Activated CD8-positive, alpha-beta memory T cell treated with anti-CD3 and anti-CD28 coated beads, Interleukin-2, amount 10 ng/mL, durations not matched to agents 7 days and 5 days (primary cell): Measurements from ENCODE around the gene NCCRP1. TPM values are rescaled to one million over a fixed set of nuclear protein-coding genes. Genes with fewer than 3 reads are reported as not detected.

ENCODE experiments used
- ATAC-seq: fragments of 150-1000 bp; cut with Tn5 transposase; one replicate; pipeline ENCODE4 v1.10.0; 2021; ENCODE audit warnings: moderate library complexity
- CTCF ChIA-PET: fragments of 350-600 bp; sonication (Branson Sonifier 250); formaldehyde crosslinking; loops from one replicate; lab custom pipeline; 2021; ENCODE audit warnings: antibody characterized with exemption; lab: Charles Lee
- DNase-seq: peaks from one replicate; pipeline ENCODE4 v3.0.0-alpha.2; 2020
- H3K27ac Mint-ChIP-seq: one replicate; pipeline ENCODE4 v1.8.0; 2021; ENCODE audit warnings: mild to moderate bottlenecking, mixed read lengths
- H3K27me3 Mint-ChIP-seq: one replicate; pipeline ENCODE4 v1.8.0; 2021; ENCODE audit warnings: mixed read lengths
- H3K36me3 Mint-ChIP-seq: one replicate; pipeline ENCODE4 v1.8.0; 2021; ENCODE audit warnings: mild to moderate bottlenecking, mixed read lengths
- H3K4me1 Mint-ChIP-seq: one replicate; pipeline ENCODE4 v1.8.0; 2021; ENCODE audit warnings: mixed read lengths
- H3K4me3 Mint-ChIP-seq: one replicate; pipeline ENCODE4 v1.8.0; 2021; ENCODE audit warnings: mild to moderate bottlenecking, moderate library complexity, mixed read lengths
- H3K9me3 Mint-ChIP-seq: one replicate; pipeline ENCODE4 v1.8.0; 2022; ENCODE audit warnings: low read depth, mixed read lengths
- total RNA-seq, 2 experiments: library from RNA; stranded (reverse); gene quantifications; one replicate each; pipeline ENCODE4 v1.2.3, GENCODE V29; 2021

Gene NCCRP1
- total RNA-seq, 2 experiments from 2014 or later, result not detected

DNA sequence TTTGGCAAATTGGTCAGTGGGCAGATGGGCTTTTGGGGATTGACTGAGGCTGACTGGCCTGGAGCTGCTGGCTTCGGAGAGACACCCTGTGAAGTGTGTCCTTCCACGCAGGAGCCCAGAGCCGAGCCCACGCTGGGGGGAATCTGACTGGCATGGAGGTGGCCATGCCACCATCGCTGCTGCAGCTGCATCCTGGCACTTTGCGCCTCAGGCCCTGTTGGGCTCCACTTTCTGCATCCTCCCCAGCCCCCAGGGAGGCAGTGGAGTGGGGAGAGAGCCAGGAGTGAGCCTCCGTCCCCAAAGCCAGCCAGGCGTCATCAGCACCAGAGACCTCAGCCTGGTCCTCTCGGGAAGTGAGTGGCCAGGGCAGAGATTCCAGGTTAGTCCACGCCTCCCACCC is 17.0 kb upstream of the NCCRP1 start:
- no peaks in the 10 kb centered on the region for H3K36me3 Mint-ChIP-seq
- DNase-seq, result no peak
- no peak for ATAC-seq
- H3K4me1 Mint-ChIP-seq, result no peaks in the 10 kb centered on the region
- no peak overlapping the region for H3K27ac Mint-ChIP-seq
- no peak overlapping the region for H3K4me3 Mint-ChIP-seq
- H3K27me3 Mint-ChIP-seq, result no peaks in the 10 kb centered on the region
- H3K9me3 Mint-ChIP-seq, result no peaks in the 10 kb centered on the region
- CTCF ChIA-PET, result no interaction called here

GRCh38 chr19:39180749-39181148 is 16.0 kb upstream of the NCCRP1 start:
- DNase-seq (no peak), ATAC-seq (no peak)
- Mint-ChIP-seq H3K27ac (no peak overlapping the region), H3K36me3 (no peaks in the 10 kb centered on the region), H3K4me1 (no peaks in the 10 kb centered on the region), H3K27me3 (no peaks in the 10 kb centered on the region), H3K4me3 (no peak overlapping the region), H3K9me3 (no peaks in the 10 kb centered on the region)
- CTCF ChIA-PET, result no interaction called here

GRCh38 chr19:39181500-39182173 is 15.1 kb upstream of the NCCRP1 start:
- Mint-ChIP-seq H3K4me3 (no peak overlapping the region), H3K27me3 (no peaks in the 10 kb centered on the region), H3K36me3 (no peaks in the 10 kb centered on the region), H3K4me1 (no peaks in the 10 kb centered on the region), H3K27ac (no peak overlapping the region), H3K9me3 (no peaks in the 10 kb centered on the region)
- DNase-seq (no peak), ATAC-seq (no peak)
- CTCF ChIA-PET, result no interaction called here

GRCh38 chr19:39182174-39182505 is 14.6 kb upstream of the NCCRP1 start:
- DNase-seq, result no peak
- H3K4me1 Mint-ChIP-seq, result no peaks in the 10 kb centered on the region
- H3K9me3 Mint-ChIP-seq, result no peaks in the 10 kb centered on the region
- H3K27me3 Mint-ChIP-seq, result no peaks in the 10 kb centered on the region
- H3K36me3 Mint-ChIP-seq, result no peaks in the 10 kb centered on the region
- CTCF ChIA-PET, result no interaction called here
- no peak overlapping the region for H3K4me3 Mint-ChIP-seq
- ATAC-seq, result no peak
- no peak overlapping the region for H3K27ac Mint-ChIP-seq

GRCh38 chr19:39183104-39183503 is 13.7 kb upstream of the NCCRP1 start:
- Mint-ChIP-seq H3K9me3 (no peaks in the 10 kb centered on the region), H3K4me1 (no peaks in the 10 kb centered on the region), H3K36me3 (no peaks in the 10 kb centered on the region), H3K27me3 (no peaks in the 10 kb centered on the region), H3K4me3 (no peak overlapping the region), H3K27ac (no peak overlapping the region)
- DNase-seq, result no peak
- ATAC-seq, result no peak
- CTCF ChIA-PET, result interaction anchor here (2.2 kb wide), 1 partner anchor 61 kb away, joined by 7 read pairs; no protein-coding TSS in a partner anchor

- no peaks in the 10 kb centered on the region for H3K36me3 Mint-ChIP-seq
- peaks cover 9% of the 10 kb centered on the region for H3K27me3 Mint-ChIP-seq
- no peak for DNase-seq
- H3K9me3 Mint-ChIP-seq, result no peaks in the 10 kb centered on the region
- no peak for ATAC-seq
- H3K4me3 Mint-ChIP-seq, result no peak overlapping the region
- CTCF ChIA-PET, result interaction anchor here (0.8 to 3.2 kb wide), 4 partner anchors 11 to 141 kb away, joined by 3 to 15 read pairs (median 4); no protein-coding TSS in a partner anchor
- H3K4me1 Mint-ChIP-seq, result no peaks in the 10 kb centered on the region
- no peak overlapping the region for H3K27ac Mint-ChIP-seq
These were observed 10.4 kb upstream of the NCCRP1 start for GRCh38 chr19:39186391-39186790.

- peaks cover 13% of the 10 kb centered on the region for H3K27me3 Mint-ChIP-seq
- DNase-seq (no peak), ATAC-seq (no peak)
- CTCF ChIA-PET, result interaction anchor here (3.2 kb wide), 1 partner anchor 65 kb away, joined by 15 read pairs; no protein-coding TSS in a partner anchor
- no peak overlapping the region for H3K4me3 Mint-ChIP-seq
- no peaks in the 10 kb centered on the region for H3K9me3 Mint-ChIP-seq
- H3K36me3 Mint-ChIP-seq, result no peaks in the 10 kb centered on the region
- H3K27ac Mint-ChIP-seq, result no peak overlapping the region
- no peaks in the 10 kb centered on the region for H3K4me1 Mint-ChIP-seq
These were observed 9.2 kb upstream of the NCCRP1 start for GRCh38 chr19:39187552-39187943.

- Mint-ChIP-seq H3K4me1 (no peaks in the 10 kb centered on the region), H3K36me3 (no peaks in the 10 kb centered on the region), H3K9me3 (no peaks in the 10 kb centered on the region), H3K4me3 (no peak overlapping the region), H3K27ac (no peak overlapping the region), H3K27me3 (peaks cover 22% of the 10 kb centered on the region)
- ATAC-seq (no peak), DNase-seq (no peak)
- CTCF ChIA-PET, result no interaction called here
These were observed 7.8 kb upstream of the NCCRP1 start for GRCh38 chr19:39188960-39189359.

DNA sequence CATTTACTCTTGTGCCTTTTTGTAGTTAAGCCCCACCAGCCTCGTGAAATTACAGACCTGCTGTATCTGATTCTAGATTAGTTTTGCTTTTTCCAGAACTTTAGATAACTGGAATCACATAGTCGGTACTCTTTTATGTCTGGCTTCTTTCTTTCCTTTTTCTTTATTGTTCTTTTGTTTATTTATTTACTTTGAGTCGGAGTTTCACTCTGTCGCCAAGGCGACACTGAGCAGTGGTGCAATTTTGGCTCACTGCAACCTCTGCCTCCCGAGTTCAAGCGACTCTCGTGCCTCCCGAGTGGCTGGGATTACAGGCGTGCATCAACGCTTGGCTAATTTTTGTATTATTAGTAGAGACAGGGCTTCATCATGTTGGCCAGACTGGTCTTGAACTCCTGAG is 6.0 kb upstream of the NCCRP1 start:
- H3K27ac Mint-ChIP-seq, result no peak overlapping the region
- ATAC-seq (no peak), DNase-seq (no peak)
- H3K9me3 Mint-ChIP-seq, result no peaks in the 10 kb centered on the region
- H3K36me3 Mint-ChIP-seq, result no peaks in the 10 kb centered on the region
- no peak overlapping the region for H3K4me3 Mint-ChIP-seq
- H3K27me3 Mint-ChIP-seq, result peaks cover 35% of the 10 kb centered on the region
- peaks cover 5% of the 10 kb centered on the region for H3K4me1 Mint-ChIP-seq
- CTCF ChIA-PET, result no interaction called here

GRCh38 chr19:39192846-39193245 is 3.9 kb upstream of the NCCRP1 start:
- no peak for DNase-seq
- peaks cover 2% of the 10 kb centered on the region for H3K36me3 Mint-ChIP-seq
- no peak overlapping the region for H3K4me3 Mint-ChIP-seq
- H3K9me3 Mint-ChIP-seq, result no peaks in the 10 kb centered on the region
- no peak overlapping the region for H3K27ac Mint-ChIP-seq
- peaks cover 13% of the 10 kb centered on the region for H3K4me1 Mint-ChIP-seq
- H3K27me3 Mint-ChIP-seq, result peaks cover 53% of the 10 kb centered on the region
- no peak for ATAC-seq
- CTCF ChIA-PET, result no interaction called here

- no peak overlapping the region for H3K4me3 Mint-ChIP-seq
- DNase-seq, result no peak
- H3K27ac Mint-ChIP-seq, result no peak overlapping the region
- no peak for ATAC-seq
- CTCF ChIA-PET, result interaction anchor here (0.6 kb wide), 1 partner anchor 71 kb away, joined by 3 read pairs; no protein-coding TSS in a partner anchor
- H3K9me3 Mint-ChIP-seq, result no peaks in the 10 kb centered on the region
- H3K27me3 Mint-ChIP-seq, result peaks cover 60% of the 10 kb centered on the region
- H3K36me3 Mint-ChIP-seq, result peaks cover 2% of the 10 kb centered on the region
- H3K4me1 Mint-ChIP-seq, result peaks cover 13% of the 10 kb centered on the region
These were observed 3.0 kb upstream of the NCCRP1 start for GRCh38 chr19:39193803-39194202.

DNA sequence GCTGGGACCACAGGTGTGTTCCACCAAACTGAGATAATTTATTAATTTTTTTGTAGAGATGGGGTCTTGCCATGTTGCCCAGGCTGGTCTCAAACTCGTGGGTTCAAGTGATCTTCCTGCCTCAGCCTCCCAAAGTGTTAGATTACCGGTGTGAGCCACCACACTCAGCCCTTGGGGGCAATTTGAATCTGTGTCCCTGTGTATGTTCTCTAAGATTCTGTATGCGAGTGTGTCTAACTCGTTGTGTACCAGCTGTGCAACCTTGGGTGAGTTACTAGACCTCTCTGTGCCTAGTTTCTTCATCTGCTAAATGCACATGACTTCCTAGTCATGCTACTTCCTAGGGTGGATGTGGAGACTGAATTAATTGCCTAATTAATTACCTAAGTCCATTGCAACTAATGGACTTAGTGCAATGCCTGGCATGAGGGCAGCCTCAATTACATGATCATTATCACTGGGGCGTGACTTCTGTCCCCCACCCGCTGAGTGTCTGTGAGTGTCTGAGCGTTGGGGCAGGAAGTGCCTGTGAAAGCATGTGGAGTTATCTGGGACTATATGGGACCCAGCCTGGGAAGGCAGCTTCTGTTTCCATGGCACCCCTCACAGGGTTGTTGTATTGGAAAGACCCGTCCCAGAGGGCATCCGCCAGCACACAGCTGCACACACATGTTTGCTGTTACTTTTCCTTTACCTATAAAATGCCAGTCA is 1.8 kb upstream of the NCCRP1 start:
- ATAC-seq (no peak), DNase-seq (no peak)
- no peak overlapping the region for H3K27ac Mint-ChIP-seq
- no peak overlapping the region for H3K4me3 Mint-ChIP-seq
- peaks cover 2% of the 10 kb centered on the region for H3K36me3 Mint-ChIP-seq
- H3K4me1 Mint-ChIP-seq, result peaks cover 13% of the 10 kb centered on the region
- H3K9me3 Mint-ChIP-seq, result no peaks in the 10 kb centered on the region
- H3K27me3 Mint-ChIP-seq, result peaks cover 62% of the 10 kb centered on the region
- CTCF ChIA-PET, result interaction anchor here (0.6 kb wide), 1 partner anchor 85 kb away, joined by 3 read pairs; no protein-coding TSS in a partner anchor

GRCh38 chr19:39195755-39196154 is 1.0 kb upstream of the NCCRP1 start:
- peaks cover 13% of the 10 kb centered on the region for H3K4me1 Mint-ChIP-seq
- H3K4me3 Mint-ChIP-seq, result no peak overlapping the region
- peaks cover 66% of the 10 kb centered on the region for H3K27me3 Mint-ChIP-seq
- no peak for ATAC-seq
- H3K27ac Mint-ChIP-seq, result no peak overlapping the region
- CTCF ChIA-PET, result interaction anchor here (0.6 kb wide), 1 partner anchor 85 kb away, joined by 3 read pairs; no protein-coding TSS in a partner anchor
- DNase-seq, result no peak
- H3K9me3 Mint-ChIP-seq, result no peaks in the 10 kb centered on the region
- H3K36me3 Mint-ChIP-seq, result peaks cover 2% of the 10 kb centered on the region

DNA sequence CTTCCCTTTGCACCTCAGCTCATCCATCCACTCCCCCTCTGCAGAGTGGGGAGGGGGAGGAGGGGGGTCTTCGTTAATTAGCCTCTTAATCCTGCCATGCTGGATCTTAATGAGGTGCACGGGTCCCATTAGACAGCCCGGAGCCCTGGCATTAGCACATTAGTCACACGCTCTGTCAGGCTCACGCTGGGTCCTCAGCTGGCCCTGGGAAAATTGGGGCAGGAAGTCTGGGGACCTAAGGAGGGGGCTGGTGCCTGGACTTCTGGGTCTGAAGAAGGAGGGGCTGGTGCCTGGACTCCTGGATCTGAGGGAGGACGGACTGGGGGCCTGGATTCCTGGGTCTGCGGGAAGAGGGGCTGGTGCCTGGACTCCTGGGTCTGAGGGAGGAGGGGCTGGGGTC is 444 bp upstream of the NCCRP1 start:
- ATAC-seq (no peak), DNase-seq (no peak)
- H3K27me3 Mint-ChIP-seq, result peaks cover 70% of the 10 kb centered on the region
- no peak overlapping the region for H3K27ac Mint-ChIP-seq
- peaks cover 13% of the 10 kb centered on the region for H3K4me1 Mint-ChIP-seq
- peaks cover 2% of the 10 kb centered on the region for H3K36me3 Mint-ChIP-seq
- CTCF ChIA-PET, result no interaction called here
- H3K9me3 Mint-ChIP-seq, result no peaks in the 10 kb centered on the region
- H3K4me3 Mint-ChIP-seq, result no peak overlapping the region
